ENCODE measurements around the gene ATP5F1B. TPM values are rescaled to one million over a fixed set of nuclear protein-coding genes. Genes with fewer than 3 reads are reported as not detected.

ATP5F1B gene
- total and polyA plus RNA-seq, 2 of the 13 experiments (the other 11 are each of a cell fraction or from before 2014, with no cell fraction given) = 1,051 to 1,180 TPM

GRCh38 chr12:56634837-56635791 is 10.7 kb downstream of the ATP5F1B start (continued):
- no peak for TF ChIP-seq ZBTB4 (CRISPR knock-in tag; IDR thresholded peaks at IDR 0.05; ENCODE audit: borderline replicate concordance)
- TF ChIP-seq FIP1L1 (IDR thresholded peaks at IDR 0.05; ENCODE audit: borderline replicate concordance, insufficient read depth, low read depth, low read length) = no peak
- TF ChIP-seq POLR2A (IDR thresholded peaks at IDR 0.05; ENCODE audit: insufficient read depth in 1 of 2, low read depth in 2 of 2, low read length in 2 of 2) = peak in 1 of 2 experiments; percentile 36; a peak in 1 of 4 replicates
- peak in 1 of 2 experiments; percentile 52; a peak in 1 of 4 replicates for TF ChIP-seq HMGXB4 (CRISPR knock-in tag; IDR thresholded peaks at IDR 0.05; ENCODE audit: borderline replicate concordance in 1 of 2, low read depth in 1 of 2)
- TF ChIP-seq ETV6 (CRISPR knock-in tag; conservative IDR thresholded peaks at IDR 0.05) = no peak
- TF ChIP-seq RXRA (CRISPR knock-in tag; IDR thresholded peaks at IDR 0.05) = no peak
- TF ChIP-seq TRIM24 (CRISPR knock-in tag; IDR thresholded peaks at IDR 0.05) = no peak
- TF ChIP-seq TFAP4 (IDR thresholded peaks at IDR 0.05; ENCODE audit: borderline replicate concordance, low read depth) = peak; percentile 47; the same call in 1 of the 2 replicates
- TF ChIP-seq ZBTB49 (CRISPR knock-in tag; IDR thresholded peaks at IDR 0.05; ENCODE audit: borderline replicate concordance) = no peak
- TF ChIP-seq MAX (IDR thresholded peaks at IDR 0.05) = 0 out of 2 replicates have a peak, but pooled peaks have one; percentile 29

Measured in HepG2 (cell line).